Activated effector memory CD4-positive, alpha-beta T cell treated with Interleukin-2 at 50 U/mL for 16 hours (primary cell): ENCODE results near the gene DAB2.
"Not testable (repeated sequence)": the region's sequence is repeated elsewhere in the genome, so short reads cannot be mapped to it uniquely, and the experiment has no call there.

ENCODE experiments used
- DNase-seq: peaks from one replicate; pipeline ENCODE4 v3.0.0-alpha.2; 2020

The DAB2 gene

DNA sequence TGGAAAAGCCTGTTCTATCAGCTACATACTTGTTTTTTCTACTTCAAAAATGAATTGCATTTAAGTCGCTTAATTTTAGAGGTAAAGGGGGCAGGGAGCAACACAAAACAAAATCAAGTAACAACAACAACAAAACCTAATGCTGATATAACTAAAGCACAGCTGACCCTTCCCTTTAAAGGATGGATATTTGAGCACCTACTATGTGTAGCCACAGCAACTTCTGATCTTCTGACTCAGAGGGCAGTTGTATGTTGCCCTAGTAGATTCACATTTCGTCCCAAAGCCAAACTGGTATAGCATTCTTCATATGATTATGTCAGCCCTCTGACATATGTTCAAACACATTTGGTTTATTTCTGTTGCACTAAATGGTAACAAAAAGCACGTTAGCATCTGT, 6.8 kb downstream of the DAB2 start:
- DNase-seq = no peak

DNA sequence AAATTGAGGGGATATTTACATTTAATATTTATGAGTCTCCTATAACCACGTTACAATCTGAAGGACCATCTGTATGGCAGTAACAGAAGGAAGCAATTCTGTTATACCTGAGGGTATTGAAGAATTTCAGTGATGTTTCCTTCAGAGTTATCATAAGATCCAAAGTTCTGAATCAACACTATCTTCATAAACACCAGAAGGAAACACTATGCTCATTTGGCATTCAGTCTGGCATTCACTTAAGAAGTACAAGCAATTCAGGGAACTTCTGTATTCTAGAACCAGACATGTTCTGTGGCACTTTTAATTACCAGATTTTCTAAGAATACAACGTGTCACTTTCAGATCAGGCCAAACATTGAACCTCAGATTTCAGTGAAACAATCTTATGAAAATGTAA, 9.6 kb downstream of the DAB2 start:
- no peak for DNase-seq

- no peak for DNase-seq
These were observed 10.4 kb downstream of the DAB2 start for GRCh38 chr5:39414426-39414825.

DNA sequence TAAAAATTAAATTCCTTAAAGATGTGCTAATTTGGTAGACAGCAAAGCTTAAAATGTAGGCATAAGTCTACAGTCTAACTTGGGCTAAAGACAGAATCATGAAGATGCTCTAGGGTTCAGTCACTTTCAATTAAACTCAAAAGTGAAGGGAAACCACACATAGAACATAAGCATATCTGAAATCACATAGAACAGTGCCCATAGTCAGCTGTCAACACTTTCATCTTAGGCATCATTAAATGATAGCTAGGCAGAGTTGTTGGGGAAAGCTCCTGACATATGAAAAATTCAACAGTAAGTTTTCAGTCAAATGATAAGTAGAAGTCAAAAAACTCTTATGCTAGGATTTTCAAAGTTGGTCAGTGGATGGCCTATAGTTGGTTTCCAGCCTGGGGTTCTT, 11.0 kb downstream of the DAB2 start:
- no peak for DNase-seq

GRCh38 chr5:39412721-39413394, 11.9 kb downstream of the DAB2 start:
- DNase-seq = no peak

GRCh38 chr5:39411985-39412384, 12.8 kb downstream of the DAB2 start:
- DNase-seq = no peak

DNA sequence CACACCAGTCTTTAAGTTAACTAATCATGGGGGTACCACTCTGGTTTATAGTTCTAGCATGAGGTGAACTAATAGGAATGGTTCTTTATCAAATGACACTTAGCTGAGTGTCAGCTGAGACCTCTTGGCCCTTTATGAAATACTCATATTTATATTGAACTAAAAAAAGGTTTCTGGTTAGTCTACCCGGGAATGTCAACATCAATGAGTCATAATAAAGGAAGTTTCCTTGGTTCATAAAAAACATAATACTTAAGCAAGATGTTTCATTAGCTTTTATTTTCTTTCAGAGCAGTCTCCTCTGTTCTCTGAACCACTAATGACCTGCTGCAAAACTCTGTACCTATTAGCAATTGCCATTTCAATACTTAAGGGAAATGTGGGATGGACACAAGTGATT, 13.7 kb downstream of the DAB2 start:
- DNase-seq = no peak

GRCh38 chr5:39409033-39409432, 15.7 kb downstream of the DAB2 start:
- no peak for DNase-seq

DNA sequence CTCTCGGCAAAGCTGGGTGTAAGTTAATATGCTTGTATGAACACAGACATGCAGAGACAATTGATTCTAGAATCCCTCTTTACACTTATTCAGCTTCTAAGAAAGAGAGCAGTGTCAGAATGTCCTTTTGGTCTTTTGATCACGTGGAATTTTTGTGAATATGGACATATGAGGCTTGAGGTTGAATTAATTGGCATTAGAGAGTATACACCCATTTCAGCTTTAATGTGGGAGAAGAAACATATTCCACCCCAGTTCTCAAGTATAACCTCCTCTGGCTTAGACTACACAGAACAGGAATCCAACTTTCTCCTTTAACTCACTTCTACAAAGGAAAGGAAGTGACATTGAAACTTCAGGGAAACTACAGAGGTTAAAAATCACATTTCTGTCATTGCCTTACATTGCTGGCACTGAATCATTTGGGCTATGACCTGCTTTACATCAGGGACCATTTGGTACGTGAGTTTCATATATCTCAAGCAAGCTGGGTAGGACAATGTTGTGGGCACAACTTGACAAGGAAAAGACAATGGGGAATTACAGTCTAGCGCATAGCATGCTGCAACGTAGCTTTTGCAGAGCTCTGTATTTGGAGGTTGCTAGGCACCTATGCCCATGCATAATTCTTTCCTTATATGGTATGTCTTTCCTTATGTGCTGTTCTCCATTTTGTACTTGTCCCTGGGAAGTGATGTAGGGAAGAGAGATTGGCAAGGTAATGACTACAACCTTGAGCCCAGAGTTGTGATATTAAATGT, 19.5 kb downstream of the DAB2 start:
- DNase-seq = no peak

- DNase-seq = not testable (repeated sequence)
These were observed 21.0 kb downstream of the DAB2 start for GRCh38 chr5:39403761-39404160.

GRCh38 chr5:39402140-39402539, 22.6 kb downstream of the DAB2 start:
- not testable (repeated sequence) for DNase-seq

DNA sequence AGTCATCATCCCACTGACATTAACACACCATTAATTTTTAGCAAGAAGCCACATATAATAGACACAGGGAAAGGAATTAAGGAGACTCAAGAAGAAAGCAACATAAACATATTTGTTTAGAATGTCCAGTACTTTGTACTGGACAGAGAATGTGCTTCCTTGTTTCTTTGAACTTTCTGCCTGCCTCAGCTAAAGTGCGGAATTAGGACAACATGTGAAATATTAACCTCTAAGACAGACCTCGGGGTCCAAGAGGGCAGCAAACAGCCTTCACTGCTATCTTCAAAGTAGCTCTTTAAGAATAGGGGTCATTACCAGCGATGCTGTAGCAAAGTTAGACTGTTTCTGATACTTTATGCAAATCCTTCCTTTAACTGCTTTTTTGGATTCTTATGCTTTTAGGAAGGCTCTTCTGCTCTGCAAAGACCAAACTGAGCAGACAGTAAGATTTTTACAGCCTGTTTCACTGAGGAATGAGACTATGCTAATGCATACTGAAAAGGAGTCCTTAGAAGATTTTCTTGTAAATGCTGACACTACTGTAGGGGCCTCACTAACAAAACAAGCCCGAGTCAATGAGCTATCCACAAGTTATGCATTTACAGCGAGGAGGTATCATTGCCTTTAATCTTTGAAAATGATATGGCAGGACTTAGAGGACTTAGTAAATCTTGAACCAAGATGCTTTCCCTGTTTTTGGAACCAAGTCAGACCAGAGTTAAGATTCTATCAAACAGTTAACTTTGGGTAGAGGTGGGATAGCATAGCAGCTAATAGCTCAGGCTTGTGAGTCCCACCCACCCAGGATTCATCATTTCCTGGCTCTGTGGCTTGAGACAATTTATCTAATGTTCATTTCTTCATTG, 23.8 kb downstream of the DAB2 start:
- DNase-seq = no peak

DNA sequence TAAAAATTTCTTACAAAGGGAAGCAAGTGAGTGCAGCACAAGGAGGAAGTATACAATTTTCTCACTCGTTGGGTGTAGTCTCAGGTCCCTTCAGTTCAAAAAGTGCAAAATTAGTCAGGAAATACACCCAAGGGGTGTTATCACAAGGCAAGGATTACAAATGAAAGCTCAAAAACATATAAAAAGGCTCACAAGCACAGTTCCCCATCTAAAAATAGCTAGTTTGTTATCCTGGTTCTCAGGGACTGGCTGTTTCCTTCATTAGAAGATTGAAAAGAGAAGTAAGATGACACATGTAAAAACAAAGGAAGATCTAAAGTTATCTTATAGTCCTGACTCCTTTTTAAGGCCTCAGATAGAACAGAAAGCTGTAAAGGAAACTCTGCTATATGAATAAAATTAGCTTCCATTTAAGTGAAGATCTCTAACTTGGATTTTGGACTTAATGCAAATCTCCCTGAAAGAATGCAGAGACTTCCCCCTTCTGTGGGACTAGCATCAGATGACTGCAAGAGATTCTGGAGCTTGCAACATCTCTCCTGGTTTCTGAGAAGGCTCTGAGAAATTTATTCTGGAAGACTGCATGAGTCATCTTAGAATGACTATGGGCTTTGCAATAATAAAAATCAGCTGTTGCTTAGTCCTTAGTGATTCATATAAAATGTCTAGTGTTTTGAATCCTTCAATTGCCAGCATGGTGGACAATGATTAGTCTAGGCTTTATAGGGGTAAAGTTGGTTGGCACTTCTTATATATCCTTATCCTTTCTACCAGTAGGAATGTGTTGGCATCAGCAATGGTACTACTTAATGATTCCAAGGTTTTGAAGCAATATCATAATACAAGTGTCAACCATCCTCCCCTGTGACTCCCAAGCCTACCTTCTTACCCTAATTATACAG, 25.4 kb downstream of the DAB2 start:
- DNase-seq = no peak

GRCh38 chr5:39396843-39397242, 27.9 kb downstream of the DAB2 start:
- no peak for DNase-seq

- DNase-seq = no peak
These were observed 29.3 kb downstream of the DAB2 start for GRCh38 chr5:39395521-39395920.

DNA sequence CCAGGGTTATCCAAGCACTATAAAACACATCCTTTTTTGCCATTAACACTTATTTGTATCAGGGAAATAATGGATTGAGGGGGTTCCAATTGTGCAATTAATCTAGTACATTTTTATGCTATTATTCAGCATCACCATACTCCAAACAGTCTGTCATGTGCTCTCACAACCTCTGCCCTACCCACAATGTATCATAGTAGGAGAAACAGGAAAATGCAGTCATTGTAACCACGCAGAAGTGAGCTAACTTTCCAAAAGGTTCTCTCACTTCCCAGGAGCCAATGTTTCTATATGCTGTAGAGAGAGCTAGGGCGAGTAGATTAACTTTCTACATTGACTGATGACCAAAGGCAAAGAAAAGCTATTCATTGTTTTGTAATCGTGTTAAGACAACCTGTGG, 29.8 kb downstream of the DAB2 start:
- no peak for DNase-seq

DNA sequence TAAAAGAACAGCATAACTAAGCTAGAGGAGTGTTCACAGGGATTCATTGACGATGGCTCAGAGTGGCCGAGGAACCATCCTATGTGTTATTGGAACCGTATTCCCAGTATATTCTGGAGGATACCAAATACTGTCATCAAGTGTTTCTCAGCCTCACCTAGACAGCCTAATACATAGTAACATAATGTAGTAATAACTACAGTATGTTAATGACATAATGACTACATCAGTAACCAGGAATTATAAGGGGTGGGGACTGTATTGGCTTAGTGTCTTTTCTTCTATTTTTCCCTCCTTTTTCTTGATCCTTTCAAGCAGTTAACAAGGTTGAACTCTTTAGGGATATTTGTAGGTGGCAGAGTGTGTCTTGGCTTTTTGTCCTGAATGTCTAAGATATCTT, 33.8 kb downstream of the DAB2 start:
- DNase-seq = no peak

- DNase-seq = no peak
These were observed 37.5 kb downstream of the DAB2 start for GRCh38 chr5:39387293-39387692.

GRCh38 chr5:39384271-39384670, 40.5 kb downstream of the DAB2 start:
- no peak for DNase-seq

GRCh38 chr5:39381376-39381775, 43.4 kb downstream of the DAB2 start:
- no peak for DNase-seq

DNA sequence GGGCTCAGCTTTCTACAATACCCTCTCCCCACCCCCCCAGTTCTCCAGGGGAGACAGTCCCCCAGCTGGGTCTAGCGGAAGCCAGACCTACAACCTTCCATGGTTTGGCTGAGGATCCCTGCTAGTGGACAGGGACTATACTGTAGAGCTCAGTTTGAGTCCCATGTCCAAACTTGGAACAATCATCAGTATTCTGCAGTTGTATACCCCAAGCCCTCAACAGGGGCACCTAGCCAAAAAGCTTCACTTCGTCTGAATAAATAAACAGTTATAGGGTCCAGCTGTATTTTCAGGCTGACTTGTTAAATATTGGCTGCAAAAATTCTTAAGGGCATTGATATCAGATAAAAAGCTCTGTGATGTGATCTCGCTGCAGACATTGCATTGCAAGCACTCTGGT, 45.1 kb downstream of the DAB2 start:
- no peak for DNase-seq

- DNase-seq = no peak
These were observed 47.2 kb downstream of the DAB2 start for GRCh38 chr5:39377613-39378012.

DNA sequence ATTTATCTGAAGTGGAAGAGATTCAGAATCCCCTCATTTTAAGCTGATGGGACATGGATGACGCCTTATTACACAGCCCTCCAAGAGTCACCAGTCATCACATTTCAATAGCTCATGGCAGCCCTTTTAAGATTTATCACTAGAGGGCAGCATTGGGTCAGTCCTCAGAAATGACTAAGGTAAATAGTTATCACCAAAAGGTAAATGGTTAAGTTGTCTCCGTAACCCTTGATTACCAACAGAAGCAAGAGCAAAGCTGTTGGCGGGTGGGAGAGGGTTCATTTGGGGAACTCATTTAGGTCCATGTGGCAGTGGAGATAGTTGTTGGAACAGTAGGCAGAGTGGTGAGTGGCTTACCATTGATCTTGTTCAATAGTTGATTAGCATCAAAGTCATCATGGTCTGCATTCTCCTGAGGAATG, 48.5 kb downstream of the DAB2 start:
- DNase-seq = no peak
